ENCODE measurements around the gene MEIS3. TPM values are rescaled to one million over a fixed set of nuclear protein-coding genes. Genes with fewer than 3 reads are reported as not detected.
"Not testable (repeated sequence)": the region's sequence is repeated elsewhere in the genome, so short reads cannot be mapped to it uniquely, and the experiment has no call there.

The MEIS3 gene
- total and polyA plus RNA-seq, 4 donors, result 0.75 to 19.6 (median 5.8) TPM

GRCh38 chr19:47404334-47405196 is 14.8 kb downstream of the MEIS3 start:
- Histone ChIP-seq H3K27me3 (ENCODE audit: control insufficient read depth in 1 of 2, insufficient read depth in 2 of 2, low read length in 1 of 2) (no peaks in the 10 kb centered on the region), H3K27ac (ENCODE audit: low read depth in 1 of 2, low read length in 2 of 2) (no peak overlapping the region), H3K4me3 (ENCODE audit: low read length in 2 of 2) (no peak overlapping the region), H3K9me3 (ENCODE audit: control insufficient read depth, low read length) (peaks cover 1% of the 10 kb centered on the region), H3K4me1 (ENCODE audit: control insufficient read depth in 1 of 2, insufficient read depth in 2 of 2, low read length in 2 of 2) (no peaks in the 10 kb centered on the region), H3K36me3 (ENCODE audit: control insufficient read depth in 1 of 2, insufficient read depth in 2 of 2, low read length in 1 of 2) (no peaks in the 10 kb centered on the region)
- ATAC-seq (ENCODE audit: low FRiP score) (no peak), DNase-seq (no peak)
- intact Hi-C loops (cut with DNase I), result no loop called here
- WGBS, 2 donors, result 76 to 80% methylated on average over 9 of the region's 9 CpGs

GRCh38 chr19:47402504-47402903 is 16.8 kb downstream of the MEIS3 start:
- no peaks in the 10 kb centered on the region for H3K4me1 ChIP-seq (ENCODE audit: control insufficient read depth in 1 of 2, insufficient read depth in 2 of 2, low read length in 2 of 2)
- peaks cover 1% of the 10 kb centered on the region for H3K9me3 ChIP-seq (ENCODE audit: control insufficient read depth, low read length)
- no peak for ATAC-seq (ENCODE audit: low FRiP score)
- intact Hi-C loops (cut with DNase I), result no loop called here
- H3K27ac ChIP-seq (ENCODE audit: low read depth in 1 of 2, low read length in 2 of 2), result no peak overlapping the region
- 78 to 83% methylated on average over 16 of the region's 16 CpGs for WGBS, 2 donors
- no peaks in the 10 kb centered on the region for H3K36me3 ChIP-seq (ENCODE audit: control insufficient read depth in 1 of 2, insufficient read depth in 2 of 2, low read length in 1 of 2)
- no peak overlapping the region for H3K4me3 ChIP-seq (ENCODE audit: low read length in 2 of 2)
- H3K27me3 ChIP-seq (ENCODE audit: control insufficient read depth in 1 of 2, insufficient read depth in 2 of 2, low read length in 1 of 2), result no peaks in the 10 kb centered on the region
- no peak for DNase-seq

- Histone ChIP-seq H3K4me3 (ENCODE audit: low read length in 2 of 2) (no peak overlapping the region), H3K27me3 (ENCODE audit: control insufficient read depth in 1 of 2, insufficient read depth in 2 of 2, low read length in 1 of 2) (no peaks in the 10 kb centered on the region), H3K27ac (ENCODE audit: low read depth in 1 of 2, low read length in 2 of 2) (no peak overlapping the region), H3K9me3 (ENCODE audit: control insufficient read depth, low read length) (no peaks in the 10 kb centered on the region), H3K36me3 (ENCODE audit: control insufficient read depth in 1 of 2, insufficient read depth in 2 of 2, low read length in 1 of 2) (no peaks in the 10 kb centered on the region), H3K4me1 (ENCODE audit: control insufficient read depth in 1 of 2, insufficient read depth in 2 of 2, low read length in 2 of 2) (no peaks in the 10 kb centered on the region)
- WGBS, 2 donors, result 33 to 40% methylated on average over 24 of the region's 24 CpGs
- intact Hi-C loops (cut with DNase I), result no loop called here
- DNase-seq (no peak), ATAC-seq (ENCODE audit: low FRiP score) (no peak)
Observed at GRCh38 chr19:47398707-47399597, 20.4 kb downstream of the MEIS3 start.

GRCh38 chr19:47391510-47392223 is 27.7 kb downstream of the MEIS3 start:
- Histone ChIP-seq H3K27me3 (ENCODE audit: control insufficient read depth in 1 of 2, insufficient read depth in 2 of 2, low read length in 1 of 2) (no peaks in the 10 kb centered on the region), H3K27ac (ENCODE audit: low read depth in 1 of 2, low read length in 2 of 2) (no peak overlapping the region), H3K4me1 (ENCODE audit: control insufficient read depth in 1 of 2, insufficient read depth in 2 of 2, low read length in 2 of 2) (no peaks in the 10 kb centered on the region), H3K9me3 (ENCODE audit: control insufficient read depth, low read length) (no peaks in the 10 kb centered on the region), H3K4me3 (ENCODE audit: low read length in 2 of 2) (no peak overlapping the region), H3K36me3 (ENCODE audit: control insufficient read depth in 1 of 2, insufficient read depth in 2 of 2, low read length in 1 of 2) (no peaks in the 10 kb centered on the region)
- intact Hi-C loops (cut with DNase I), result loop anchor here (2.0 to 5.0 kb wide), 2 partner anchors 94 to 95 kb away; no protein-coding TSS in a partner anchor
- ATAC-seq (ENCODE audit: low FRiP score) (peak; percentile 76), DNase-seq (peak; percentile 87 to 95)
- 38% methylated on average over 15 of the region's 15 CpGs for WGBS, 2 donors

- Histone ChIP-seq H3K4me3 (ENCODE audit: low read length in 2 of 2) (no peak overlapping the region), H3K27me3 (ENCODE audit: control insufficient read depth in 1 of 2, insufficient read depth in 2 of 2, low read length in 1 of 2) (no peaks in the 10 kb centered on the region), H3K27ac (ENCODE audit: low read depth in 1 of 2, low read length in 2 of 2) (no peak overlapping the region), H3K9me3 (ENCODE audit: control insufficient read depth, low read length) (no peaks in the 10 kb centered on the region), H3K36me3 (ENCODE audit: control insufficient read depth in 1 of 2, insufficient read depth in 2 of 2, low read length in 1 of 2) (no peaks in the 10 kb centered on the region), H3K4me1 (ENCODE audit: control insufficient read depth in 1 of 2, insufficient read depth in 2 of 2, low read length in 2 of 2) (no peaks in the 10 kb centered on the region)
- ATAC-seq (ENCODE audit: low FRiP score) (no peak), DNase-seq (no peak)
- intact Hi-C loops (cut with DNase I), result loop anchor here in 1 of 2 donors (5.0 kb wide), 1 partner anchor 94 kb away; no protein-coding TSS in a partner anchor
- WGBS, 2 donors, result 68 to 70% methylated on average over 20 of the region's 20 CpGs
Observed at GRCh38 chr19:47390533-47391488, 28.5 kb downstream of the MEIS3 start.

GRCh38 chr19:47389150-47389556 is 30.2 kb downstream of the MEIS3 start:
- no peak overlapping the region for H3K27ac ChIP-seq (ENCODE audit: low read depth in 1 of 2, low read length in 2 of 2)
- 75 to 79% methylated on average over 9 of the region's 9 CpGs for WGBS, 2 donors
- H3K9me3 ChIP-seq (ENCODE audit: control insufficient read depth, low read length), result no peaks in the 10 kb centered on the region
- ATAC-seq (ENCODE audit: low FRiP score) (peak; percentile 11), DNase-seq (peak in 1 of 2 donors; percentile 71)
- H3K36me3 ChIP-seq (ENCODE audit: control insufficient read depth in 1 of 2, insufficient read depth in 2 of 2, low read length in 1 of 2), result no peaks in the 10 kb centered on the region
- no peak overlapping the region for H3K4me3 ChIP-seq (ENCODE audit: low read length in 2 of 2)
- intact Hi-C loops (cut with DNase I), result no loop called here
- H3K27me3 ChIP-seq (ENCODE audit: control insufficient read depth in 1 of 2, insufficient read depth in 2 of 2, low read length in 1 of 2), result no peaks in the 10 kb centered on the region
- H3K4me1 ChIP-seq (ENCODE audit: control insufficient read depth in 1 of 2, insufficient read depth in 2 of 2, low read length in 2 of 2), result no peaks in the 10 kb centered on the region

- WGBS, 2 donors, result 89% methylated on average over 5 of the region's 5 CpGs
- ATAC-seq (ENCODE audit: low FRiP score); DNase-seq; H3K36me3 ChIP-seq (ENCODE audit: control insufficient read depth in 1 of 2, insufficient read depth in 2 of 2, low read length in 1 of 2); H3K27ac ChIP-seq (ENCODE audit: low read depth in 1 of 2, low read length in 2 of 2); H3K9me3 ChIP-seq (ENCODE audit: control insufficient read depth, low read length); H3K4me3 ChIP-seq (ENCODE audit: low read length in 2 of 2); intact Hi-C loops (cut with DNase I); H3K27me3 ChIP-seq (ENCODE audit: control insufficient read depth in 1 of 2, insufficient read depth in 2 of 2, low read length in 1 of 2); H3K4me1 ChIP-seq (ENCODE audit: control insufficient read depth in 1 of 2, insufficient read depth in 2 of 2, low read length in 2 of 2): not testable (repeated sequence)
Observed at GRCh38 chr19:47388721-47389120, 30.6 kb downstream of the MEIS3 start.
